IPS-11a (cell line): ENCODE measurements around the gene ADK.
"Not testable (repeated sequence)": the region's sequence is repeated elsewhere in the genome, so short reads cannot be mapped to it uniquely, and the experiment has no call there.

ENCODE experiments used
- H3K4me3 ChIP-seq: one replicate; pipeline ENCODE4 v1.5.1; 2013; ENCODE audit warnings: low read depth, low read length, control low read depth

Gene ADK

DNA sequence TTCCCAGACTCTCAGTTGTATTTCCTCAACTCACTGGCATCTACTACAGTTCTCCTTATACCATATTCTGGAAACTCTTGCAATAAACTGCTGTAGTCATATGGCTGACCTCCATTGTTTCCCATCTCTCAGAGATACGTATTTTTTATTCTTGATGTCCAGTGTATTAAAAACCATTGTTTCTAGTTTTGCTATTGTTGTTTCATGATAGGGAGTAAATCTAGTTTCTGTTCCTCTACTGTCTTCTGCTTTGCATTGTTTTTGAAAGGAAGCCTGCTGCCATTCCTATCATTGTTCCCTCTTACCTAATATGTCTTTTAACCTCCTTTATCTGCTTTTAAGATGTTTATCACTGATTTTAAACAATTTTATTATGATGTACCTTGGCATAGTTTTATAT, 255.0 kb downstream of the ADK start:
- no peak overlapping the region for H3K4me3 ChIP-seq

DNA sequence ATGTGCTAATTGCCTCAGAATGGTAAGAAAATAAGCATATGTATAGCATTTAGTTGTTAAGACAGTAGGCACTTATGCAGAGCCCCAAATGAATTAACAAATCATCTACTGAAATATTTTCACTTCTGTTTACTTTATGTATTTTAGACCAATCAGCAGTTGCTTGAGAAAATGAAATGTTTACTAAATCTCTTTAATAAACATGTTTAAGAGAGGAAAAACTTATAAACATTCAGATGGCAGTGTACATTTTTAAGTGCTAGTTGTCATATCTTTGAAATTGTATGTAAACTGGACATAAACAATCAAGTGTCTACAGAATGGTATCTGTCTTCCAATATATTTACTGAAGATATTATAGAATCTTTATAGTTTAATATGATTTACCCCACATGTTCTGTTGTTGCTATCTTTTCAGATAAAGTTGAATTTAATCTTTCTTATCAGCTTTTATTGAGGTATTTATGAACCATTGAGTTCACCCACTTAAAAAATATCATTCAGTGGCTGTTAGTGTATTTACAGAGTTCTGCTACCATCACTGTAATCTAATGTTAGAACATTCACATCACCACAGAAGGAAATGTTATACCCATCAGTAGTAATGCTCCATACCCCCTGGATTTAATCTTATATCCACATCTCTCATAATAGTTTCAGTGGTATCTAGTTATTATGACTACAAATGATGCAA, 264.3 kb downstream of the ADK start:
- no peak overlapping the region for H3K4me3 ChIP-seq

DNA sequence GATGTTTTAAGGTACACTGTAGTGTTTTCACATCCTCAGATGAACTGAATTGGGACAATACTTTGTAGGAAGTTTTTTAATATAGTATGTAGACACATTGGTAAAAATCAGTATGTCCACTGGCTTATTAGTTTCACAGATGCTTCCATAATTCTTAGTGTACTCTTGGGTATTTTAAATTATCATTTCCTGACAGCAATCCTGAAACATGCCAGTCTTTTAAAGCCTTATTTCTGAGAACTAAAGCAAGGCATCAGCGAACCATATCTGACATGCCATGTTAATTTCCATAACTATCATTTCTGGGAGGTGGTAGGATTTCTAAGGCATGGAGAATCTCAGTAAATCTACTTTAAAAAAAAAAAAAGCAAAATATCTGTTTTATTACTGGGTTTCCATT, 266.4 kb downstream of the ADK start:
- H3K4me3 ChIP-seq: no peak overlapping the region

DNA sequence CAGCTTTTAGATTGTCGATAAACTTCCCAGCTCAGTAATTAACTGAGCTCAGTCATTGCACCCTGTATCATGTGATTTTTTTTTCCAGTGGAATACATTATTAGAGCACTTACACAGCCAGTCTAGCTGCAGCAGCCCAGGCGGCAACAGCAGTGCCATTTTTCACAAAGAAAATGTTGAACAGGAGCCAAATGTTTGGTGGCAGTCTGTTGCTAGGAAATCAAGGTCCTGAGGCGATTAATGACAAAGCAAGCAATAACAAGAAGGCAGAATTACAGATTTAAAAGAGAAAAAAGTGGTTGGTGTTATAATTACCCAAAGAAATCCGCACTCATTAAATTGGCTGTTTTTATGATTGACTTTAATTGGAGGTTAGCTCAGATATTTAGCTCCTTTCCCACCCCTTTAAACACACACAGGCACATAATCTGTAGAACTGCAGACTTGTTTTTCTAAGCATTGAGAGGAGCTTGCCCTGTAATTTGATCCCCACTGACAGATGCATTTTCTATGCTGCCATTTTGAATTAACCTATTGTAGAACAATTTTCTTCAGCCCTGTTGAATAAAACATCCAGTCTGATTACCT, 267.4 kb downstream of the ADK start:
- H3K4me3 ChIP-seq: no peak overlapping the region

DNA sequence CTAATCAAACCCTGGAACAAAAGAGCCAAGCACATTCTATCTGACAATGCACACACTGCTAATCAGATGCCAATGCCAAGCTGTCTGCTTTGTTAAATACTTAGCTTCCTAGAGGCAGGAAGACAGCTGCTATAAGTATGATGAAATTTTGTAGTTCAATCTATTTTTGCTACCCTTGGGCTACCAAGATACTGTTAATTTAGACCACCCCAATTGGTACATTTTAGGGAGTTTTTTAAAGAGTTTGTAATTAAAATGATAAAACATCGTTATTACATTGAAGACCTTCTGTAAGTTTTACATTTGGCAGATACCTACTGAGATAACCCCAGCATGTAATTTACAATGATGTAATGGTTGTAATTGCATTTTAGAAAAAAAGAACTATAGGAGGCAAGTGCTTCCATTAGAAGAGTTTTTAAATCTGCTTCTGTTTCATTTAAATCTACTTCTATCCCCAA, 268.5 kb downstream of the ADK start:
- H3K4me3 ChIP-seq: no peak overlapping the region

- no peak overlapping the region for H3K4me3 ChIP-seq
Observed at GRCh38 chr10:74419958-74420375, 268.9 kb downstream of the ADK start.

DNA sequence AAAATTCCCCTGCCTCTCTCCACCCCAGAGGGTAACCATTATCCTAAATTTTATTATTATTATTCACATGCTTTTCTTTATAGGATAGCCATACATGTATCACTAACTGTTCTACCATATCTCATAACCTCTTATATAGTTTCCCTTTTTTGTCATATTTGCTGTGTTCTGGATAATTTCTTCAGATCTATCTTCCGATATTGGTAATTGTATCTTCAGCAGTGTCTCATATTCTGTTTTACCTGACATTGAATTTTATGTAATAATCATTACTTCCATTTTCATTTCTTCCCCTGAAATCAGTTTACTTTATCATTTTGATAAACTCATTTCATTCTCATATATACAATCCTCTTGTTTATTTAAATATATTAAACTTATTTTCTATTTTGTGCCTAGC, 273.5 kb downstream of the ADK start:
- H3K4me3 ChIP-seq: no peak overlapping the region

GRCh38 chr10:74425456-74426001, 274.5 kb downstream of the ADK start:
- H3K4me3 ChIP-seq: no peak overlapping the region

GRCh38 chr10:74431816-74432215, 280.8 kb downstream of the ADK start:
- no peak overlapping the region for H3K4me3 ChIP-seq

- no peak overlapping the region for H3K4me3 ChIP-seq
Observed at GRCh38 chr10:74432841-74433594, 282.0 kb downstream of the ADK start.

- H3K4me3 ChIP-seq: no peak overlapping the region
Observed at GRCh38 chr10:74433595-74433956, 282.6 kb downstream of the ADK start.

GRCh38 chr10:74433993-74434392, 283.0 kb downstream of the ADK start:
- H3K4me3 ChIP-seq: no peak overlapping the region

- H3K4me3 ChIP-seq: no peak overlapping the region
Observed at GRCh38 chr10:74434547-74434946, 283.5 kb downstream of the ADK start.

- H3K4me3 ChIP-seq: no peak overlapping the region
Observed at GRCh38 chr10:74436523-74437170, 285.6 kb downstream of the ADK start.

DNA sequence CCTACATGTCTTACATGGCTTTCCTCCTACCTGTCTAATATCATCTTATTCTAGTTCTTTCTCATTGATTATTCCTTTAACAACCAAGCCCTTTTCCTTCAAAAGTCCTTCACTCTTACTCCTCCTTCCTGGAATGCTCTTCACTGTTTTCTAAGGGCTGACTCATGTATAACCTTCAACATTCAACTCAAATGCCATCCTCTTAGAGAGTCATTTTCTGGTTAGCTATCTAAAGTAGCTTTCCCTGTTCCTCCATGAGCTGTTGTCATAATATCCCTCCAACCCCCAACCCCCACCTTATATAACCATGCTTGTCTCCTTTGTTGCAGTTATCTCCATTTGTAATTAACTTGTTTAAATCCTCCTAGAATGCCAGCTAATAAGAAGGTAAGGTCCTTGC, 286.8 kb downstream of the ADK start:
- no peak overlapping the region for H3K4me3 ChIP-seq

- no peak overlapping the region for H3K4me3 ChIP-seq
Observed at GRCh38 chr10:74439213-74439612, 288.2 kb downstream of the ADK start.

GRCh38 chr10:74445493-74445892, 294.5 kb downstream of the ADK start:
- no peak overlapping the region for H3K4me3 ChIP-seq

DNA sequence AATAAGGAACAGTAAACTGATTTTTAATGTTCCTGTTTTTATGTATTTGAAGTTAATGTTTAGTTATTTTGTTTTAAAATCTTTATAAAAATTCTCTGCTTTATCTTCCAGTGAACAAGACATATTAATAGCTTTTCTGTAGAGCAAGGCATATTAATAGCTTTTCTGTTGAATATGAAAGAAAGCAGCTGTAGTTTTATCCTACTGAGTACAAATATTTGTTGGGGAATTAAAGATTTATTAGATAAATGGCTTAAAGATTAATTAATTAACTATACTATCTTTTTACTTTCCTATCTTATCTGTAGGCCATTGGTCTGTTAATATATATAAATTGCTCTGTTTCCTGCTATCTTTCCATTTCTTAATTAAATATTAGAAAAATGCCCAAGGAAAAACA, 299.6 kb downstream of the ADK start:
- H3K4me3 ChIP-seq: no peak overlapping the region

DNA sequence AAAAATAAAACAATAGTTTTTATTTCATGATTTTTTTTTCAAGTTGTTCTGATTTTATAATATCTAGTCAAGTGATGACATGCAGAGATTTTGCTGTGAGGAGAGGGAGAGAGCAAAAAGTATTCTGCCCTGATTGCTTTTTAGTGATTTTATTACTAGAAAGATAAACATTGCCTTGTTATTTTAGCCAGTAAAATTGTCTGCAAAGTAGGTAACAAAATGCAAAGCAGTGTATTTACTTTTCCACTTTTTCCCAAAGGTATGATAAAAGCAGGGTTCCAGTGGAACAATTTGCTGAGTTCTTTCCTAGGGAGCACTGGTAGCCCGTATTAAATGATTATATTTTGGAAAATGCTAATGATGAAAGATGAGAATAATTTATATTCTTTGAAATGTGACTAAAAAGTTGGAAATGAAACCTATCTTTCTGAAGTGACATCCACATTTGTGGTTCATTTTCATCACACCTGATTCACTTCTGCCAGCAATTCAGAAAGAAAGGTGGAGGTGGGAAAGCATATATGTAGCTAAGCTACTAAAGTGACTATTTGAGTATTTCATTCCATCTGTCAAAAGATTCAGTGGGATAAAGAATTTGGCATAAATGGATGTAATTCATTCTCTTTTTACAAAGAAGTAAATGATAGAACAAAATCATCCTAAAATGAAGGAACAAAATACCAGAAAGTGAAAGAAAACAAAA, 300.3 kb downstream of the ADK start:
- no peak overlapping the region for H3K4me3 ChIP-seq

DNA sequence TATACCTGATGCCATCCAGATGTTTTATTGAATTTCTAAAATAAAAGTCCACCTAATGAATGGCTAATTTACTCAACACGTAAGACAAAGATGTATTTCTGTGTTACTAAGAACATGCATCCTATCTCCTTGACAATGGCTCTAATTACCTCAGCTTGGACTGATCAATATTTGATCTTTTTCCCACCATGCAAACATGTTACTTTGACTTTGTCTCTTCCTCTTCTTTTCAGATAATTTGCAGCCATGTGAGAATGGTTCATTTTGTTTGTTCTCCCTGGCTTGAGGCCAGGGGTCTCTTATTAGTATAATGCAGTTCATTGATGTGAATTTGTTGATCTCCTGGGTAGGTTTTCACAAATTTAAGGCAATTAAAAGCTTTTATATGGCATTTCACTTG, 302.1 kb downstream of the ADK start:
- H3K4me3 ChIP-seq: no peak overlapping the region

DNA sequence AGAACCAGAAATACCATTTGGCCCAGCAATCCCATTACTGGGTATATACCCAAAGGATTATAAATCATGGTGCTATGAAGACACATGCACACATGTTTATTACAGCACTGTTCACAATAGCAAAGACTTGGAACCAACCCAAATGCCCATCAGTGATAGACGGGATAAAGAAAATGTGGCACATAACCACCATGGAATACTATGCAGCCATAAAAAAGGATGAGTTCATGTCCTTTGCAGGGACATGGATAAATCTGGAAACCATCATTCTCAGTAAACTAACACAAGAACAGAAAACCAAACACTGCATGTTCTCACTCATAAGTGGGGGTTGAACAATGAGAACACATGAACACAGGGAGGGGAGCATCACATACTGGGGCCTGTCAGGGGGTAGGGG, 306.5 kb downstream of the ADK start:
- H3K4me3 ChIP-seq: not testable (repeated sequence)
